ENCODE results near the gene DMKN. TPM values are rescaled to one million over a fixed set of nuclear protein-coding genes. Genes with fewer than 3 reads are reported as not detected.

Gene DMKN
- total RNA-seq, 1 experiment from 2014 or later, result 5.6 TPM

- no TSS peak for BruUV-seq (replicated peaks)
These were observed 23.1 kb downstream of the DMKN start, which contains the start of gene KRTDAP for GRCh38 chr19:35490364-35490763. Gene KRTDAP (minus strand): TSS chr19:35490464. CDS start chr19:35490442, 22 bp downstream.

DNA sequence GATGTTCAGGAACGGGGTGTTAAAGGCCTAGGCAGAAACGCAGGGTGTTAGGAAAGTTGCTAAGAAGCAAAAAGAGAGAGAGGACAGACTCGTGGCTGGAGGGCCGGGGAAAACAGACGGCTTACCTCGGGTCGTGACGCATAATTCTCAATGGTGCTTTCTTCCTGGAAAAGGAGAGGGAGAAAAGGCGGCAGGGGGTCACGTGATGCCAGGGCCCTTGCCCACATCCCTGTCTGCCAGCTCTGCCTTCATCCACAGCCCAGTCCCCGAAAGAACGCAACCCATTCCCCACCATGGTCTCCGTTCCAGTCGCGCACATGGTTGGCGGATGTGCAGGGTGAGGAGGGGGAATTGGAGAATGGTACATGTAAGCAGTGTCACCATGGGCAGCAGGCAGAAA is 24.8 kb downstream of the DMKN start:
- Histone ChIP-seq H3K4me1 (ENCODE audit: control insufficient read depth, insufficient read depth, low read length) (no peaks in the 10 kb centered on the region), H3K9me3 (ENCODE audit: control insufficient read depth, insufficient read depth, low read depth, low read length) (no peaks in the 10 kb centered on the region), H3K4me3 (ENCODE audit: low read depth in 2 of 2, low read length in 2 of 2) (no peak overlapping the region), H3K27me3 (ENCODE audit: control insufficient read depth, insufficient read depth, low read length) (peaks cover 22% of the 10 kb centered on the region), H3K36me3 (ENCODE audit: control insufficient read depth, insufficient read depth, low read length) (no peaks in the 10 kb centered on the region), H3K27ac (ENCODE audit: low read length) (no peak overlapping the region)
- no TSS peak for BruUV-seq (replicated peaks)
- ATAC-seq, result no peak
- intact Hi-C loops (cut with micrococcal nuclease; ENCODE audit: unreplicated experiment) (no loop called here), in situ Hi-C loops (cut with HindIII; ENCODE audit: low pct_unique_long_range_greater_than_20kb, low sequenced_read_pairs) (no loop called here)
- no peak for DNase-seq (ENCODE audit: low read depth, low spot score)
- ChIA-PET POLR2A (no interaction called here), CTCF (no interaction called here)
- no peak for TF ChIP-seq CTCF (IDR thresholded peaks at IDR 0.05)
- TF ChIP-seq SIN3A (IDR thresholded peaks at IDR 0.05; ENCODE audit: borderline replicate concordance, insufficient read depth, low read depth, low read length), result no peak

More at GRCh38 chr19:35490364-35490763, 23.1 kb downstream of the DMKN start, which contains the start of gene KRTDAP:
- in situ Hi-C loops (cut with HindIII; ENCODE audit: low pct_unique_long_range_greater_than_20kb, low sequenced_read_pairs), result no loop called here
- H3K4me3 ChIP-seq (ENCODE audit: low read depth in 2 of 2, low read length in 2 of 2), result no peak within 1 kb of the TSS
- ATAC-seq (no peak), DNase-seq (ENCODE audit: low read depth, low spot score) (no peak)
- intact Hi-C loops (cut with micrococcal nuclease; ENCODE audit: unreplicated experiment), result loop anchor here (10.0 kb wide), 1 partner anchor 136 kb away; the partner anchor contains the start of gene FFAR3
- H3K27me3 ChIP-seq (ENCODE audit: control insufficient read depth, insufficient read depth, low read length), result peaks cover 22% of the 10 kb centered on the region
- CTCF ChIA-PET, result interaction anchor here (0.7 kb wide), 1 partner anchor 155 kb away, joined by 3 read pairs; no protein-coding TSS in a partner anchor
- TF ChIP-seq CTCF (IDR thresholded peaks at IDR 0.05) (no peak), SIN3A (IDR thresholded peaks at IDR 0.05; ENCODE audit: borderline replicate concordance, insufficient read depth, low read depth, low read length) (no peak), POLR2AphosphoS5 (IDR thresholded peaks at IDR 0.05; ENCODE audit: low read depth, low read length) (no peak), TCF7L2 (IDR thresholded peaks at IDR 0.05; ENCODE audit: low read depth, low read length) (no peak)
- TF ChIP-seq, protein P1, sequence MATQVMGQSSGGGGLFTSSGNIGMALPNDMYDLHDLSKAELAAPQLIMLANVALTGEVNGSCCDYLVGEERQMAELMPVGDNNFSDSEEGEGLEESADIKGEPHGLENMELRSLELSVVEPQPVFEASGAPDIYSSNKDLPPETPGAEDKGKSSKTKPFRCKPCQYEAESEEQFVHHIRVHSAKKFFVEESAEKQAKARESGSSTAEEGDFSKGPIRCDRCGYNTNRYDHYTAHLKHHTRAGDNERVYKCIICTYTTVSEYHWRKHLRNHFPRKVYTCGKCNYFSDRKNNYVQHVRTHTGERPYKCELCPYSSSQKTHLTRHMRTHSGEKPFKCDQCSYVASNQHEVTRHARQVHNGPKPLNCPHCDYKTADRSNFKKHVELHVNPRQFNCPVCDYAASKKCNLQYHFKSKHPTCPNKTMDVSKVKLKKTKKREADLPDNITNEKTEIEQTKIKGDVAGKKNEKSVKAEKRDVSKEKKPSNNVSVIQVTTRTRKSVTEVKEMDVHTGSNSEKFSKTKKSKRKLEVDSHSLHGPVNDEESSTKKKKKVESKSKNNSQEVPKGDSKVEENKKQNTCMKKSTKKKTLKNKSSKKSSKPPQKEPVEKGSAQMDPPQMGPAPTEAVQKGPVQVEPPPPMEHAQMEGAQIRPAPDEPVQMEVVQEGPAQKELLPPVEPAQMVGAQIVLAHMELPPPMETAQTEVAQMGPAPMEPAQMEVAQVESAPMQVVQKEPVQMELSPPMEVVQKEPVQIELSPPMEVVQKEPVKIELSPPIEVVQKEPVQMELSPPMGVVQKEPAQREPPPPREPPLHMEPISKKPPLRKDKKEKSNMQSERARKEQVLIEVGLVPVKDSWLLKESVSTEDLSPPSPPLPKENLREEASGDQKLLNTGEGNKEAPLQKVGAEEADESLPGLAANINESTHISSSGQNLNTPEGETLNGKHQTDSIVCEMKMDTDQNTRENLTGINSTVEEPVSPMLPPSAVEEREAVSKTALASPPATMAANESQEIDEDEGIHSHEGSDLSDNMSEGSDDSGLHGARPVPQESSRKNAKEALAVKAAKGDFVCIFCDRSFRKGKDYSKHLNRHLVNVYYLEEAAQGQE (IDR thresholded peaks at IDR 0.05; ENCODE audit: insufficient read depth in 1 of 2, low read depth in 2 of 2, low read length in 1 of 2), result no peak
- H3K4me1 ChIP-seq (ENCODE audit: control insufficient read depth, insufficient read depth, low read length), result no peaks in the 10 kb centered on the region
- H3K27ac ChIP-seq (ENCODE audit: low read length), result no peak within 1 kb of the TSS
- POLR2A ChIA-PET, result no interaction called here
- H3K36me3 ChIP-seq (ENCODE audit: control insufficient read depth, insufficient read depth, low read length), result no peaks in the 10 kb centered on the region
- no peaks in the 10 kb centered on the region for H3K9me3 ChIP-seq (ENCODE audit: control insufficient read depth, insufficient read depth, low read depth, low read length)

All from Panc1 (cell line).